ENCODE measurements around the gene GNG7.

GNG7 gene

DNA sequence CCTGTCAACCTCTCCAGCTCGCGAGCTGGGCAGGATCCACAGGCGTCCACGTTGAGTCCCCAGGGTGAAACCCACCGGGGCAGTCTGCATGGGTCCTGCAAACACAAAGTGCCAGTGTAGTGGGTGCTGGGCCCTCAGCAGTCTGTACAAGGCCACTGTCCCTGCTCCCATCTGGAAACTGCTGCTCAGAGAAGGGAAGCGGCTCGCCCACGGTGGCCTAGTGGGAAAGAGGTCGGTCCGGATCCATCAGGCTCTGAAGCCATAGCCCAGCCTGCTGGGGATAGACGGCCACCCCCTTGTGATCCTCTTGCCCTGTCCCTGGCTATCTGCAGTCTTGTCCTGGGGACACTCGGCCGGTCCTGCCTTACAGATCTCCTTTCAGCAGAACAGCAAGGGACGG is 21.3 kb upstream of the GNG7 start:
- Histone ChIP-seq H3K27me3 (ENCODE audit: control insufficient read depth, low read length) (peaks cover 36% of the 10 kb centered on the region), H3K36me3 (ENCODE audit: control insufficient read depth, low read length) (no peaks in the 10 kb centered on the region), H3K4me2 (ENCODE audit: low read length) (no peak overlapping the region)

GRCh38 chr19:2723345-2723715 is 20.8 kb upstream of the GNG7 start:
- no peaks in the 10 kb centered on the region for H3K36me3 ChIP-seq (ENCODE audit: control insufficient read depth, low read length)
- H3F3A ChIP-seq (ENCODE audit: control insufficient read depth, insufficient read depth), result no peaks in the 10 kb centered on the region
- no peaks in the 10 kb centered on the region; the same call in 1 of the 2 replicates for H4K20me1 ChIP-seq (ENCODE audit: control insufficient read depth, insufficient read depth, low read depth, low read length)
- H3K4me3 ChIP-seq (ENCODE audit: low read length), result no peak overlapping the region
- H3K4me1 ChIP-seq (ENCODE audit: control insufficient read depth, low read length), result peaks cover 39% of the 10 kb centered on the region
- H3K27me3 ChIP-seq (ENCODE audit: control insufficient read depth, low read length), result peaks cover 36% of the 10 kb centered on the region
- H3K9me3 ChIP-seq (ENCODE audit: control insufficient read depth, insufficient read depth, low read length), result no peaks in the 10 kb centered on the region
- TF ChIP-seq EZH2phosphoT487 (IDR thresholded peaks at IDR 0.05; ENCODE audit: borderline replicate concordance, low read length) (no peak), CTCF (IDR thresholded peaks at IDR 0.05; ENCODE audit: low read depth, low read length, poor library complexity, severe bottlenecking) (no peak)
- no peaks in the 10 kb centered on the region for H3K79me2 ChIP-seq (ENCODE audit: control insufficient read depth, low read length)
- no peaks in the 10 kb centered on the region for H3K9me2 ChIP-seq (replicated peaks; ENCODE audit: control insufficient read depth, low read length)
- no peak overlapping the region for H3K27ac ChIP-seq (ENCODE audit: low read depth, low read length)
- H3K4me2 ChIP-seq (ENCODE audit: low read length), result no peak overlapping the region

More for the DNA sequence above, 21.3 kb upstream of the GNG7 start:
- H3K27ac ChIP-seq (ENCODE audit: low read depth, low read length), result no peak overlapping the region
- H3F3A ChIP-seq (ENCODE audit: control insufficient read depth, insufficient read depth), result no peaks in the 10 kb centered on the region
- H3K9me3 ChIP-seq (ENCODE audit: control insufficient read depth, insufficient read depth, low read length), result no peaks in the 10 kb centered on the region
- no peaks in the 10 kb centered on the region for H3K79me2 ChIP-seq (ENCODE audit: control insufficient read depth, low read length)
- TF ChIP-seq EZH2phosphoT487 (IDR thresholded peaks at IDR 0.05; ENCODE audit: borderline replicate concordance, low read length), result no peak
- no peak for TF ChIP-seq CTCF (IDR thresholded peaks at IDR 0.05; ENCODE audit: low read depth, low read length, poor library complexity, severe bottlenecking)
- H4K20me1 ChIP-seq (ENCODE audit: control insufficient read depth, insufficient read depth, low read depth, low read length), result no peaks in the 10 kb centered on the region; the same call in 1 of the 2 replicates
- no peak overlapping the region for H3K4me3 ChIP-seq (ENCODE audit: low read length)
- H3K9me2 ChIP-seq (replicated peaks; ENCODE audit: control insufficient read depth, low read length), result no peaks in the 10 kb centered on the region
- peaks cover 42% of the 10 kb centered on the region for H3K4me1 ChIP-seq (ENCODE audit: control insufficient read depth, low read length)

DNA sequence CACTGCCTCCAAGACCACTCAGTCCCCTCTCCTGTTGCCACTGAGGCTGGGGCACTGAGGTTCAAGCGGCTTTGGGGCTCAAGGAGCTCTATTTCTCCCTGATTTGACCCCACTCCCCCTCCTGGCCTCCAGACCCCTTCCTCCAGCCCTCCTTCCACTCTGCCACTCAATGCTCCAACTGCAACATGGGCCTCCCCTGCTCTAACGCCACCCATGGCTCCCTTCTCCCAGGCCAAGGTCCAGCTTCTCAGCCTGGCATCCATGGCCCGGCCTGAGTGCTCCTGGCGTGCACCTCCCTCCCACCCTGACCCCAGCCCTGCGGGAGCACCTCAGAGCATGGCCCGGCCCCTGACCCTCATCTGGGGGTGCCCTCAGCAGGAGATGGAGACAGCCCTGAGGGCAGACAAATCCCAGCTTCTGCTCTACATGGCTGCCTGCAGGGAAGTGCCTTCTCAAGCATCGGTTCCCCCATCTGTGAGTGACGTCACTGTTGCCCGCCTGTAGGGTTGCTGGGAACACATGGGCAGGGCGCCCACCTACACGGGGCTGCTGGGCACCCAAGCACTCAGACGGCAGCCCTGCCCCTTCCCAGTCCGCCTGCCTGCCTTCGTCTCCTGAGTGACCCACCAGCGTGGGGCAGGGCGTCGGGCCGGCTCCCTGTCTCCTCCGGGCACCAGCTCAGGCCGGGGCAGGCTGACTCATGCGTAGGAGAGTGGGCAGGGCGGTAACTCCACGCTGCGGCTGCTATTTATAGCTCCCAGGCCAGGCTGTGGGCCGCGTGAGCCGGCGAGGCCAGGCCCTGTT is 20.2 kb upstream of the GNG7 start:
- Histone ChIP-seq H3K27ac (ENCODE audit: low read depth, low read length) (no peak overlapping the region), H3K4me2 (ENCODE audit: low read length) (no peak overlapping the region), H3K36me3 (ENCODE audit: control insufficient read depth, low read length) (no peaks in the 10 kb centered on the region), H4K20me1 (ENCODE audit: control insufficient read depth, insufficient read depth, low read depth, low read length) (no peaks in the 10 kb centered on the region; the same call in 1 of the 2 replicates), H3K27me3 (ENCODE audit: control insufficient read depth, low read length) (peaks cover 36% of the 10 kb centered on the region), H3K4me1 (ENCODE audit: control insufficient read depth, low read length) (peaks cover 39% of the 10 kb centered on the region), H3K79me2 (ENCODE audit: control insufficient read depth, low read length) (no peaks in the 10 kb centered on the region), H3F3A (ENCODE audit: control insufficient read depth, insufficient read depth) (no peaks in the 10 kb centered on the region), H3K9me3 (ENCODE audit: control insufficient read depth, insufficient read depth, low read length) (no peaks in the 10 kb centered on the region), H3K4me3 (ENCODE audit: low read length) (no peak overlapping the region), H3K9me2 (replicated peaks; ENCODE audit: control insufficient read depth, low read length) (no peaks in the 10 kb centered on the region)
- TF ChIP-seq EZH2phosphoT487 (IDR thresholded peaks at IDR 0.05; ENCODE audit: borderline replicate concordance, low read length), result no peak
- no peak for TF ChIP-seq CTCF (IDR thresholded peaks at IDR 0.05; ENCODE audit: low read depth, low read length, poor library complexity, severe bottlenecking)

Measured in DOHH2 (cell line).